H9 (cell line): ENCODE measurements around the gene NDUFB1. TPM values are rescaled to one million over a fixed set of nuclear protein-coding genes. Genes with fewer than 3 reads are reported as not detected.

Experiments
- DNase-seq: peaks from one replicate; pipeline ENCODE4 v3.0.0-alpha.2; 2017
- H2AFZ ChIP-seq: one replicate; pipeline ENCODE4 v1.6.1; 2013; ENCODE audit warnings: mild to moderate bottlenecking, low read length, control low read depth, moderate library complexity
- H2AK5ac ChIP-seq: 2 replicates; pipeline ENCODE4 v1.6.1; 2013; ENCODE audit warnings: low read length, control low read depth, mixed read lengths; ENCODE audit not compliant: insufficient read length
- H2BK120ac ChIP-seq: one replicate; pipeline ENCODE4 v1.6.1; 2013; ENCODE audit warnings: low read depth, mild to moderate bottlenecking, low read length, control low read depth, inconsistent platforms; ENCODE audit not compliant: poor library complexity, severe bottlenecking
- H2BK12ac ChIP-seq: 2 replicates; pipeline ENCODE4 v1.6.1; 2013; ENCODE audit warnings: low read length, control low read depth, mixed read lengths, low read depth; ENCODE audit not compliant: insufficient read length
- H2BK15ac ChIP-seq: 2 replicates; pipeline ENCODE4 v1.6.1; 2013; ENCODE audit warnings: low read depth, low read length, control low read depth
- H2BK20ac ChIP-seq: one replicate; pipeline ENCODE4 v1.6.1; 2013; ENCODE audit warnings: low read depth, mild to moderate bottlenecking, low read length, control low read depth, inconsistent platforms; ENCODE audit not compliant: poor library complexity, severe bottlenecking
- H2BK5ac ChIP-seq: 2 replicates; pipeline ENCODE4 v1.6.1; 2013; ENCODE audit warnings: low read length, control low read depth, mixed read lengths; ENCODE audit not compliant: insufficient read length
- H3K14ac ChIP-seq: 2 replicates; pipeline ENCODE4 v1.6.1; 2013; ENCODE audit warnings: low read length, control low read depth; ENCODE audit not compliant: insufficient read depth
- H3K18ac ChIP-seq: 2 replicates; pipeline ENCODE4 v1.6.1; 2013; ENCODE audit warnings: low read depth, mild to moderate bottlenecking, mixed read lengths, low read length, control low read depth; ENCODE audit not compliant: insufficient read length
- H3K23ac ChIP-seq: 2 replicates; pipeline ENCODE4 v1.6.1; 2013; ENCODE audit warnings: low read length, control low read depth, mixed read lengths, low read depth; ENCODE audit not compliant: insufficient read length
- H3K23me2 ChIP-seq: 2 replicates; pipeline ENCODE4 v1.6.1; 2013; ENCODE audit warnings: low read depth, mild to moderate bottlenecking, mixed read lengths, low read length, control low read depth; ENCODE audit not compliant: insufficient read length, poor library complexity, severe bottlenecking
- H3K27ac ChIP-seq: 2 replicates; pipeline ENCODE4 v1.5.1; 2013; ENCODE audit warnings: low read length, control low read depth, mixed read lengths, low read depth; ENCODE audit not compliant: insufficient read length
- H3K27me3 ChIP-seq: 2 replicates; pipeline ENCODE4 v1.6.1; 2013; ENCODE audit warnings: low read length, control low read depth, inconsistent platforms; ENCODE audit not compliant: insufficient read depth
- H3K4ac ChIP-seq: 2 replicates; pipeline ENCODE4 v1.6.1; 2013; ENCODE audit warnings: low read depth, mild to moderate bottlenecking, control low read depth, inconsistent platforms, low read length, moderate library complexity
- H3K4me1 ChIP-seq: 2 replicates; pipeline ENCODE4 v1.6.1; 2013; ENCODE audit warnings: low read length, control low read depth, inconsistent platforms; ENCODE audit not compliant: insufficient read depth
- H3K4me2 ChIP-seq: 2 replicates; pipeline ENCODE4 v1.6.1; 2013; ENCODE audit warnings: low read length, control low read depth, mixed read lengths; ENCODE audit not compliant: insufficient read length, insufficient read depth
- H3K56ac ChIP-seq: 2 replicates; pipeline ENCODE4 v1.6.1; 2013; ENCODE audit warnings: low read depth, mild to moderate bottlenecking, mixed read lengths, low read length, control low read depth; ENCODE audit not compliant: insufficient read length
- H3K79me1 ChIP-seq: 2 replicates; pipeline ENCODE4 v1.6.1; 2013; ENCODE audit warnings: low read depth, mild to moderate bottlenecking, moderate library complexity, low read length, control low read depth, inconsistent platforms; ENCODE audit not compliant: insufficient read depth, poor library complexity, severe bottlenecking
- H3K79me2 ChIP-seq: 2 replicates; pipeline ENCODE4 v1.6.1; 2013; ENCODE audit warnings: low read length, control low read depth, inconsistent platforms; ENCODE audit not compliant: insufficient read depth
- H3K9ac ChIP-seq: 2 replicates; pipeline ENCODE4 v1.6.1; 2013; ENCODE audit warnings: low read length, control low read depth, mixed read lengths; ENCODE audit not compliant: insufficient read length; ENCODE audit errors: extremely low read depth
- H3K9me3 ChIP-seq: one replicate; pipeline ENCODE4 v1.6.1; 2013; ENCODE audit warnings: low read depth, low read length, inconsistent platforms; ENCODE audit not compliant: control insufficient read depth
- H3T11ph ChIP-seq: one replicate; pipeline ENCODE4 v1.6.1; 2013; ENCODE audit warnings: mild to moderate bottlenecking, low read length, control low read depth, inconsistent platforms
- H4K20me1 ChIP-seq: one replicate; pipeline ENCODE4 v1.6.1; 2013; ENCODE audit not compliant: control insufficient read depth, insufficient read length, insufficient read depth
- H4K5ac ChIP-seq: 2 replicates; pipeline ENCODE4 v1.6.1; 2013; ENCODE audit warnings: low read depth, mild to moderate bottlenecking, mixed read lengths, low read length, control low read depth; ENCODE audit not compliant: insufficient read length
- H4K8ac ChIP-seq: replicated peaks from 2 replicates; pipeline ENCODE4 v1.6.1; 2013; ENCODE audit warnings: low read length, control low read depth, mixed read lengths, low read depth; ENCODE audit not compliant: insufficient read length
- H4K91ac ChIP-seq: 2 replicates; pipeline ENCODE4 v1.6.1; 2013; ENCODE audit warnings: low read depth, mild to moderate bottlenecking, moderate library complexity, mixed read lengths, low read length, control low read depth; ENCODE audit not compliant: insufficient read length
- H3K27ac Mint-ChIP-seq, 3 experiments: 2 replicates in 2 of 3; 3 replicates in 1 of 3; pipeline ENCODE4 v1.8.0; 2020 to 2021; ENCODE audit warnings: mixed read lengths in 3 of 3, mild to moderate bottlenecking in 1 of 3, moderate library complexity in 1 of 3
- H3K27me3 Mint-ChIP-seq: 2 replicates; pipeline ENCODE4 v1.8.0; 2021; ENCODE audit warnings: low read depth, mild to moderate bottlenecking, moderate library complexity, mixed read lengths
- H3K36me3 Mint-ChIP-seq, 3 experiments: 2 replicates in 2 of 3; 3 replicates in 1 of 3; pipeline ENCODE4 v1.8.0; 2020 to 2021; ENCODE audit warnings: low read depth in 3 of 3, mixed read lengths in 3 of 3; ENCODE audit not compliant: insufficient read depth in 1 of 3
- H3K4me1 Mint-ChIP-seq, 2 experiments: 2 replicates each; pipeline ENCODE4 v1.8.0; 2020; ENCODE audit warnings: mixed read lengths in 2 of 2
- H3K4me3 Mint-ChIP-seq, 2 experiments: 2 replicates in 1 of 2; 3 replicates in 1 of 2; pipeline ENCODE4 v1.8.0; 2020 to 2021; ENCODE audit warnings: mild to moderate bottlenecking in 2 of 2, mixed read lengths in 2 of 2, moderate library complexity in 1 of 2
- H3K9me3 Mint-ChIP-seq, 2 experiments: 2 replicates in 1 of 2; 3 replicates in 1 of 2; pipeline ENCODE4 v1.8.0; 2020; ENCODE audit warnings: mild to moderate bottlenecking in 2 of 2, mixed read lengths in 2 of 2, moderate library complexity in 1 of 2
- CTCF ChIP-seq: fragments of 200-600 bp; sonication (generic); conservative IDR thresholded peaks from 3 replicates; pipeline ENCODE4 v1.8.0; 2021; ENCODE audit warnings: antibody characterized with exemption, mild to moderate bottlenecking
- WGBS: extraction: QIAGEN DNeasy Blood & Tissue Kit; methylation state at CpG from one replicate; pipeline ENCODE4 v1.1.7; 2013; ENCODE audit warnings: missing lambda C conversion rate, low lambda C conversion rate, mixed read lengths; ENCODE audit not compliant: insufficient read length; ENCODE audit errors: extremely low coverage; 5-methylcytosine and 5-hydroxymethylcytosine counted together
- total RNA-seq: library from RNA; stranded (reverse); gene quantifications from 2 replicates; pipeline ENCODE4 v1.2.1, GENCODE V29; 2021

NDUFB1 gene
- total RNA-seq, 1 experiment from 2014 or later = 153 TPM

- Histone ChIP-seq H2AFZ (no peak overlapping the region), H3K56ac (no peak overlapping the region), H2BK12ac (no peak overlapping the region), H3K9ac (no peak overlapping the region), H3K23me2 (no peaks in the 10 kb centered on the region), H4K20me1 (no peaks in the 10 kb centered on the region), H3K79me2 (no peaks in the 10 kb centered on the region), H2BK5ac (no peak overlapping the region), H4K8ac (no peak overlapping the region), H3K23ac (no peak overlapping the region), H3K79me1 (no peaks in the 10 kb centered on the region), H4K5ac (no peak overlapping the region), H2BK15ac (no peak overlapping the region), H3K4ac (no peak overlapping the region), H3K4me2 (no peak overlapping the region), H3K4me1 (no peaks in the 10 kb centered on the region), H3K18ac (no peak overlapping the region), H3K14ac (no peak overlapping the region), H3T11ph (no peak overlapping the region), H3K27ac (no peak overlapping the region), H4K91ac (no peak overlapping the region), H2BK20ac (no peak overlapping the region), H3K27me3 (no peaks in the 10 kb centered on the region), H2AK5ac (no peak overlapping the region), H2BK120ac (no peak overlapping the region), H3K9me3 (no peaks in the 10 kb centered on the region)
- no peaks in the 10 kb centered on the region for H3K9me3 Mint-ChIP-seq
- no peak overlapping the region for H3K4me3 Mint-ChIP-seq
- H3K27ac Mint-ChIP-seq = no peak overlapping the region
- TF ChIP-seq CTCF = no peak
- no peak for DNase-seq
- peaks cover 35 to 84% (median 80%) of the 10 kb centered on the region in 3 experiments; a peak in 6 of 7 replicates for H3K36me3 Mint-ChIP-seq
- H3K4me1 Mint-ChIP-seq = no peaks in the 10 kb centered on the region
- no CpG with 5 or more reads among the region's 1 CpG for WGBS
- H3K27me3 Mint-ChIP-seq = no peaks in the 10 kb centered on the region
These were observed 12.9 kb upstream of the NDUFB1 start for GRCh38 chr14:92134456-92134855.
